HG02610 (cell line): ENCODE measurements around the gene BCL2A1.
"Not testable (repeated sequence)": the region's sequence is repeated elsewhere in the genome, so short reads cannot be mapped to it uniquely, and the experiment has no call there.

ENCODE experiments used
- ATAC-seq: cut with Tn5 transposase; IDR thresholded peaks from one replicate; pipeline ENCODE4 v1.9.1; 2021; ENCODE audit warnings: mild to moderate bottlenecking, moderate library complexity; ENCODE audit not compliant: unreplicated experiment

The BCL2A1 gene

DNA sequence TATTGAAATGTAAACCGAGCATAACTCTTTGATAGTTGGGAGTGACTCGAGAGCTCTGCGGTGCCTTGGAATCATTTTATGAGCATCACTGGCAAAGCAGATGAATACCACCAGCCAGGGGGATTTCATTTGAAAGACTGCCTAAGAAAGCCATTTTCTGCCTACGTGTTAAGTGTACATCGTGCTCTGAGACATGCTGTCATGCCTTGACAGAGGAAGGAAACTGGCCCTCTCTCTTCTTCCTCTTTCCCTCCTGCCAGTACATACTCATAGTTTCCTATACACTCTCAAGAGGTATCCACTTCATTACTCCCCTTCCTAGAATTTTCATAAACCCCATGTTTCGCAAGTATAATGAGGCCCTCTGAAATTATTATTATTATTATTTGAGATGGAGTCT is 8.8 kb downstream of the BCL2A1 start:
- ATAC-seq, result no peak

GRCh38 chr15:79960502-79961212 is 10.3 kb downstream of the BCL2A1 start:
- ATAC-seq, result no peak

GRCh38 chr15:79957741-79958140 is 13.3 kb downstream of the BCL2A1 start:
- no peak for ATAC-seq

DNA sequence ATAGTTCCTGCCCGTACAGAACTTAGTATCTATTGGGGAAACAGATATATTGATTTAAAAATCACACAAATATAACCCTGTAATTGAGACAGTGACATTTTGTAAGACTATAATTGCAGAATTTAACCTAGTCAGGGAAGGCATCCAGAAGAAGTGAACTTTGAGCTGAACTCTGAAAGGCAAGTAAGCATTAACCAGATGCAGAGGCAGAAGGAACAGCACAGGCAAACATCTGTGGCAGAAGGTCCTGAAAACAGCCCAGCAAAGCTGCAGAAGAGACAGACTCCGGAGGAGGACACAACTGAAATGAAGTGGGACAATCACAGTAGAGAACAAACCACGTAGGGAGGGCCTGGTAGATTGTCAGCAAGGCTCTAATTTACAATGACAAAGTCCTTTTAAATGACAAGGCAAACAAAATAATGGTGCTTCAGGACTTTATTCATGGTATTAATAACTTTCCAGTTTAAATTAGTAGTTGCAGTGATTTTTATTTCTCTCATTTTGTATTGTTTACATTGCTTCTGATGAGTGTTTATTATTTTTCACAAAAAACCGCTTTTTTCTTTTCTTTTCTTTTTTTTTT is 14.5 kb downstream of the BCL2A1 start:
- no peak for ATAC-seq

GRCh38 chr15:79954661-79955060 is 16.3 kb downstream of the BCL2A1 start:
- ATAC-seq, result no peak

- no peak for ATAC-seq
Measured at GRCh38 chr15:79953951-79954444, 17.0 kb downstream of the BCL2A1 start.

DNA sequence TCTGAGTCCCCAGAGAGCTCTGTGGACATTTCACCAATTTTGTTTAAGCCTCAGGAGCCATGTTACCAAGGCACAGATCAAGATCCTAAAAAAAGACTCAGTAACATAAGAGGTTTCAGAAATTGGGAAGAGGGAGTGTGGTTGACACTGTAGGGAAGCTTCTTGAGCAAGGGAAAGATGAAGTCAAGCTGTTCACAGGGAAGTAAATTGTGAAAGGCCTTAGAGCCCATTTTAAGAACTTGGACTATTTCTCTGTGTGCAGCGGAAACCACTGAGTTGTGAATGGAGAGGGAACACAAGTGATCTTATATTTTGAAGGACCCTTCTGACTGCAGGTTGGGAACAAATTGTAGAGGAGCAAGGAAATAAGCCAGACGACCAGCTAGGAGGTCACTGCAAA is 18.7 kb downstream of the BCL2A1 start:
- no peak for ATAC-seq

DNA sequence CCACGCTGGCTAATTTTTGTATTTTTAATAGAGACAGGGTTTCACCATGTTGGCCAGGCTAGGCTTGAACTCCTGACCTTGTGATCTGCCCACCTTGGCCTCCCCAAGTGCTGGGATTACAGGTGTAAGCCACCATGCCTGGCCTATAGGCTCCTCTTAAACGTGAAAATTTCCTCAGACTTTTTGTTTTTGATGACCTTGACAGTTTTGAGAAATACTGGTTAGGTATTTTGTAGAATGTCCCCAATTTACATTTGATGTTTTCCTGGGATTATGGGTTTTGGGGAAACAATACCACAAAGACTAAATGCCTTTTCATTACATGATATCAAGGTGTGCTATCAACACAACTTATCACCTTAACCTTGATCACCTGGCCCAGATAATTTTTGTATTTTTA is 20.7 kb downstream of the BCL2A1 start:
- ATAC-seq, result no peak

DNA sequence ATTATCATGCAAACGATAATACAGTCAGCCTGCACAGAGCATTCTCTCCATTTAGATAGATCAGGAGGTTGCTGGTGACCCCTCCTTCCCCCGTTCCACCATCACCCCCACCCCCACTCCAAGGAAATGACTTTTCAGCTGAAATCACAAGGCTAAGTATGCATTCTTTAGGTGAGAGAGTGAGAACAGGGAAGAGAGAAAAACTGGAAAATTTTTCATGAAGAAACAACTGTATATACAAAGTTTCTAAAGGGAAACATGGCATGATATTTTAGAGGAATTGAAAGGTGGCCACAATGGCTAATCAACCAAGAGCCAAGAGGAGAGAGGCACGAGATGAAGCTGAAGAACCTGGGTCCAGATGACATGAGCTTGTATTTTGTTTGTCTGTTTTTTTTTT is 22.2 kb downstream of the BCL2A1 start:
- ATAC-seq, result no peak

DNA sequence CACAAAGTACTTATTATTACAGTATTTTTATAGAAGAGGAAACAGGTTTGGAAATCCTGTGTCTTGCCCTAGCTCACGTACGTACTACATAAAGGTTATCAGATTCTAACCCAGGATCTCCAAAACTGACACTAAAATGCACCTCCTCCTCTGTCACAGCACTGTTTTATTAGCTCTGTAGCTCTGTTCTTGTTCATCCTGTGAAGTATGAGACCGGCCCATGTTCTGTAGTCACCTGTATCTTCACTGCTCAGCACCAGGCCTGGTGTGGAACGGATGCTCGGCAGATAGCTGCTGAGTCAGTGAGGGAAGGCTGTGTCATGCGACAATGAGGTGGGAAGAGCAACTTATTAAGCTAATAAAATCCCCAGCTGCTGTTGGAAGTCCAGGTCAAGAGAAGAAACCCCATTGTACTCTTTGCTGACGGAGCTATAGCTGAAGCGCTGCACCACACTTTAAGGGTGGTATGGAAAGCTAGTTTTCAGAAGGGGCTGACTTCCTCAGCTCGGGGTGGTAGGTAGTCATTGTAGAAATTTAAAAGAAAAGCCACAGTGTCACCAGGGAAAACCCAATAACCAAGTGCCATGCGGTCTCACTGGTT is 22.8 kb downstream of the BCL2A1 start:
- peak; percentile 62 for ATAC-seq

- no peak for ATAC-seq
Measured at GRCh38 chr15:79947009-79947408, 24.0 kb downstream of the BCL2A1 start.

- no peak for ATAC-seq
Measured at GRCh38 chr15:79944622-79945021, 26.4 kb downstream of the BCL2A1 start.

DNA sequence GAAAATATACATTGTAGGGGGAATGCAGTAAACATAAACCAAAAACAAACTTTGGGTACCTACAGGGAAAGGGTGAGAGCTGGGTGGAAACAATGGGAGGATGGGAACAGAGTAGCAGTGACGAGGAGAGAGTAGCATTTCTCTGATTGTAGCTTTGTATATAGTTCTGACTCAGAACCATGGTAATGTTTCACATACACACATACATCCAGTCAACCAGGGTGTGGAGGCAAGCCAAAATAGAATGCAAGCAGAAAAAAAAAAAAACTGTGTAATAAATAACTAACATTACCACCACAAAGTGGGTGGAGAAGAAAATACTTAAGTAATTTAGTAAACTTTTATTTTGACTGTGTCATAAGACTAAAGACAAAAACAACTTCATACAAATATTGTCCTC is 27.2 kb downstream of the BCL2A1 start:
- peak; percentile 73 for ATAC-seq

DNA sequence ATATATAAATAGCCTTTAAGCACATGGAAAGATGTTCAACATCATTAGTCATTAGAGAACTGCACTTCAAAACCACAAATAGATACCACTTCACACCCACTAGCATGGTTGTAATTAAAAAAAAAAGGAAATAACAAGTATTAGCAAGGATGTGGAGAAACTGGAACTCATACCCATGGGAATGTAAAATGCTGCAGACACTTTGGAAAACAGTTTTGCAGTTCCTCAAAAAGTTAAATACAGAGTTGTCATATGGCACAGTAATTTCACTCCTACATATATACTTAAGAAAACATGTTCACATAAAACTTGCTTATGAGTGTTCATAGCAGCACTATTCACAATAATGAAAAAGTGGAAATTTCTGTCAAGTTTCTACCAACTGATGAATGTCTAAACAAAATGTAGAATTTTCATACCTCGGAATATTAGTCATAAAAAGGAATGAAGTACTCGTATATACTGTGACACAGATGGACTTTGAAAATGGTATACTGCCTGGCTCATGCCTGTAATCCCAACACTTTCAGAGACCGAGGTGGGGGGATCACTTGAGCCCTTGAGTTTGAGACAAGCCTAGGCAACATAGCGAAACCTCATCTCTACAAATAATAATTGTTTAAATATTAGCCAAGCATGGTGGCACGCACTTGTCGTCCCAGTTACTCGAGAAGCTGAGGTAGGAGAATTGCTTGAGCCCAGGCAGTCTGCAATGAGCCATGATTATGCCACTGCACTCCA is 28.1 kb downstream of the BCL2A1 start:
- ATAC-seq, result no peak

GRCh38 chr15:79939399-79939798 is 31.6 kb downstream of the BCL2A1 start:
- ATAC-seq, result no peak

GRCh38 chr15:79938143-79938542 is 32.9 kb downstream of the BCL2A1 start:
- no peak for ATAC-seq

DNA sequence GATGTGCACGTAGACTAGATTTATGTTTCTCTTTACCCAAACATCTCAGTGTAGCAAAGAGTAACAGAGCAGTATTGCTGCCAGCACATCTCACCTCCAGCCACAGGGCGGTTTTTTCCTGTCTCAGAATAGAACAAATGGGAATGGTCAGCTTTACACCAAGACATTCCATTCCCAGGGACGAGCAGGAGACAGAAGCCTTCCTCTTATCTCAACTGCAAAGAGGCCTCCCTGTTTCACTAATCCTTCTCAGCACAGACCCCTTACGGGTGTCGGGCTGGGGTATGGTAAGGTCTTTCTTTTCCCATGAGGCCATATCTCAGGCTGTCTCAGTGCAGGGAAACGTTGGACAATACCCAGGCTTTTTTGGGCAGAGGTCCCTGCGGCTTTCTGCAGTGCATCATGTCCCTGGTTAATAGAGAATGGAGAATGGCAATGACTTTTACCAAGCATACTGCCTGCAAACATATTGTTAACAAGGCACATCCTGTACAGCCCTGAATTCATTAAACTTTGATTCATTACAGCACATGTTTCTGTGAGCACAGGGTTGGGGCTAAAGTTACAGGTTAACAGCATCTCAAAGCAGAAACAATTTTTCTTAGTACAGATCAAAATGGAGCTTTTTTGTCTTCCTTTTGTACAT is 35.3 kb downstream of the BCL2A1 start:
- ATAC-seq, result not testable (repeated sequence)

- no peak for ATAC-seq
Measured at GRCh38 chr15:79933231-79933630, 37.8 kb downstream of the BCL2A1 start.

- ATAC-seq, result no peak
Measured at GRCh38 chr15:79932447-79932846, 38.5 kb downstream of the BCL2A1 start.

DNA sequence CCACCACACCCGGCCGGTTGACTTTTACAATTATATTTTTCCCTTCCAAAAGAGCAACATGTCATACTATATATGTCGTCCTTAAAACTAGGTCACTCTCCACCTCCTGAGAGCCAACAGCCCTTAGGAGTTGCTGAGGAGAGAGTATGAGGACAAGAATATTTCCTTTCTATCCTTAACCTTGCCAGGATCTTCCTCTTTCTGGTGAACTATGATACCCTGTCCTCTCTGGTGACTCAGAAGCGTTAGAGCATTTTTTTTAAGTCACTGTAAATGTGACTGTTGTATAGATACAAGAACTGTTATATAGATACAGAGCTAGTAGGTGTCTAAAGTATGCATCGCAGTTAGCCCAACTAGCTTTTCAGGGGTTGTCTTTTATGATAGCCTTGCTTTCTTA is 40.5 kb downstream of the BCL2A1 start:
- ATAC-seq, result no peak

DNA sequence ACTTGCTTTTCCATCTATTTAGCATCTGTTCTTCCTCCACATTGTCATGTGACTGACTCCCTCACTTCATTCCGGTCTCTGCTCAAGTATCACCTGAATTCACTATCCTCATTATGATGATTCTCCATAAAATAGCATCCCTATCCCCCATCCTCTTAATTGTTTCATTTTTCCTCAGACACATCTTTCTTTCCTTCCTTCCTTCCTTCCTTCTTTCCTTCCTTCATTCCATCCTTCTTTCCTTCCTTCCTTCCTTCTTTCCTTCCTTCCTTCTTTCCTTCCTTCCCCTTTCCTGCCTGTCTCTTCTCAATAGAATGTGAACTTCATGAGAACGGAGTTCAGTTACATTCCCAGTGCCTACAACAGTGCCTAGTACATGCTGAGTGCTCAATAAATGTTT is 41.6 kb downstream of the BCL2A1 start:
- no peak for ATAC-seq
